GM21825 (cell line): ENCODE results near the gene PRKAB2.
"Not testable (repeated sequence)": the region's sequence is repeated elsewhere in the genome, so short reads cannot be mapped to it uniquely, and the experiment has no call there.

ENCODE experiments used
- ATAC-seq: cut with Tn5 transposase; IDR thresholded peaks from one replicate; pipeline ENCODE4 v1.9.1; 2021; ENCODE audit warnings: mild to moderate bottlenecking, moderate library complexity; ENCODE audit not compliant: unreplicated experiment

PRKAB2 gene

GRCh38 chr1:147172168-147173016 is at the start of gene PRKAB2:
PRKAB2 (minus strand) TSS chr1:147172470; CDS start chr1:147172144, 326 bp downstream.
- ATAC-seq: peak; percentile 82

GRCh38 chr1:147218606-147219005 is 46.3 kb upstream of the PRKAB2 start:
- no peak for ATAC-seq

GRCh38 chr1:147217141-147217540 is 44.9 kb upstream of the PRKAB2 start:
- no peak for ATAC-seq

GRCh38 chr1:147216124-147216523 is 43.9 kb upstream of the PRKAB2 start:
- no peak for ATAC-seq

GRCh38 chr1:147215540-147215916 is 43.3 kb upstream of the PRKAB2 start:
- no peak for ATAC-seq

- no peak for ATAC-seq
Measured at GRCh38 chr1:147214842-147215539, 42.7 kb upstream of the PRKAB2 start.

- ATAC-seq: no peak
Measured at GRCh38 chr1:147214325-147214724, 42.1 kb upstream of the PRKAB2 start.

- ATAC-seq: no peak
Measured at GRCh38 chr1:147213271-147213670, 41.0 kb upstream of the PRKAB2 start.

- ATAC-seq: no peak
Measured at GRCh38 chr1:147211577-147211976, 39.3 kb upstream of the PRKAB2 start.

- no peak for ATAC-seq
Measured at GRCh38 chr1:147210987-147211386, 38.7 kb upstream of the PRKAB2 start.

- no peak for ATAC-seq
Measured at GRCh38 chr1:147209825-147210821, 37.9 kb upstream of the PRKAB2 start.

GRCh38 chr1:147208619-147209018 is 36.3 kb upstream of the PRKAB2 start:
- no peak for ATAC-seq

- no peak for ATAC-seq
Measured at GRCh38 chr1:147207192-147207591, 34.9 kb upstream of the PRKAB2 start.

GRCh38 chr1:147204080-147204479 is 31.8 kb upstream of the PRKAB2 start:
- ATAC-seq: no peak

GRCh38 chr1:147202576-147202975 is 30.3 kb upstream of the PRKAB2 start:
- ATAC-seq: no peak

GRCh38 chr1:147201786-147202185 is 29.5 kb upstream of the PRKAB2 start:
- ATAC-seq: no peak

GRCh38 chr1:147201276-147201675 is 29.0 kb upstream of the PRKAB2 start:
- ATAC-seq: no peak

- ATAC-seq: not testable (repeated sequence)
Measured at GRCh38 chr1:147197324-147197723, 25.1 kb upstream of the PRKAB2 start.

GRCh38 chr1:147189514-147189913 is 17.2 kb upstream of the PRKAB2 start:
- no peak for ATAC-seq

- no peak for ATAC-seq
Measured at GRCh38 chr1:147185432-147185831, 13.2 kb upstream of the PRKAB2 start.
